ENCODE measurements around the gene NHERF2. TPM values are rescaled to one million over a fixed set of nuclear protein-coding genes. Genes with fewer than 3 reads are reported as not detected.
"Not testable (repeated sequence)": the region's sequence is repeated elsewhere in the genome, so short reads cannot be mapped to it uniquely, and the experiment has no call there.

Gene NHERF2
- total and polyA plus RNA-seq, 9 donors, result 6.3 to 118 (median 78.7) TPM

- H3K4me1 ChIP-seq (ENCODE audit: insufficient read depth), result peaks cover 21% of the 10 kb centered on the region
- H3K27ac ChIP-seq, result peak within 1 kb of the TSS; percentile 0 to 69
- TF ChIP-seq EP300 (IDR thresholded peaks at IDR 0.05) (no peak), POLR2A (IDR thresholded peaks at IDR 0.05) (peak; percentile 81), CTCF (IDR thresholded peaks at IDR 0.05) (peak in 1 of 3 donors; percentile 23)
- no peaks in the 10 kb centered on the region for H3K27me3 ChIP-seq
- intact Hi-C loops (cut with DNase I), result no loop called here
- WGBS, 3 donors, result 1 to 2% (median 2%) methylated on average over 27 to 52 of the region's 52 CpGs
- H3K9me3 ChIP-seq, result no peaks in the 10 kb centered on the region
- H3K4me3 ChIP-seq, result peak within 1 kb of the TSS; percentile 68
- H3K36me3 ChIP-seq, result no peaks in the 10 kb centered on the region
- DNase-seq, result peak; percentile 79 to 90 (median 85)
Measured at GRCh38 chr16:2009791-2010510, 16.8 kb upstream of the NHERF2 start, which contains the start of gene ZNF598. Gene ZNF598, minus strand, starts transcription at chr16:2009821.

DNA sequence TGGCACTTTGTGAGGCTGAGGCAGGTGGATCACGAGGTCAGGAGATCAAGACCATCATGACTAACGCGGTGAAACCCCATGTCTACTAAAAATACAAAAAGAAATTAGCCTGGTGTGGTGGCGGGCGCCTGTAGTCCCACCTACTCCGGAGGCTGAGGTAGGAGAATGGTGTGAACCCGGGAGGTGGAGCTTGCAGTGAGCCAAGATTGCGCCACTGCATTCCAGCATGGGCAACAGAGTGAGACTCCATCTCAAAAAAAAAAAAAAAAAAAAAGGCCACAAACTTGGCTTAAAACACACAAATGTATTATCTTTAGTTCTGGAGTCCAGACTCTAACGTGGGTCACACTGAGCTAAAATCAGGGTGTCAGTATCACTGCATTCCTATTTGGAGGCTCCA, 15.0 kb upstream of the NHERF2 start:
- 84 to 87% (median 85%) methylated on average over 9 of the region's 9 CpGs for WGBS, 3 donors

DNA sequence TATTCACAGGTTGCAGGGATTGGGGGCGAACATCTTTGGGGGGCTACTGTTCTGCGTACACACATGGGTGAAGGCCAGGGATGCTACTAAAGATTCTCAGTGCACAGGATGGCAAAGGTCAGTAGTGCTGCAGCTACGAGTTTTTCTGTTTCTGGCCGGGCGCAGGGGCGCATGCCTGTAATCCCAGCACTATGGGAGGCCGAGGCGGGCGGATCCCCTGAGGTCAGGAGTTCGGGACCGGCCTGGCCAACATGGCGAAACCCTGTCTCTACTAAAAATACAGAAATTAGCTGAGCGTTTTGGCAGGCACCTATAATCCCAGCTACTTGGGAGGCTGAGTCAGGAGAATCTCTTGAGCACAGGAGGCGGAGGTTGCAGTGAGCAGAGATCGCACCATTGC, 13.2 kb upstream of the NHERF2 start:
- intact Hi-C loops (cut with DNase I), result no loop called here
- TF ChIP-seq POLR2A (IDR thresholded peaks at IDR 0.05), result no peak
- TF ChIP-seq CTCF (IDR thresholded peaks at IDR 0.05), result no peak
- TF ChIP-seq EP300 (IDR thresholded peaks at IDR 0.05), result no peak
- 82 to 91% (median 91%) methylated on average over 15 of the region's 15 CpGs for WGBS, 3 donors

More for the DNA sequence above, 15.0 kb upstream of the NHERF2 start:
- H3K27me3 ChIP-seq; H3K4me3 ChIP-seq; DNase-seq; intact Hi-C loops (cut with DNase I); H3K9me3 ChIP-seq; H3K36me3 ChIP-seq; H3K27ac ChIP-seq: not testable (repeated sequence)
- peaks cover 21% of the 10 kb centered on the region for H3K4me1 ChIP-seq (ENCODE audit: insufficient read depth)

GRCh38 chr16:2015117-2015946, 11.4 kb upstream of the NHERF2 start:
- intact Hi-C loops (cut with DNase I), result loop anchor here in 1 of 4 donors (5.0 kb wide), 1 partner anchor 127 kb away; no protein-coding TSS in a partner anchor
- peaks cover 6% of the 10 kb centered on the region for H3K4me1 ChIP-seq (ENCODE audit: insufficient read depth)
- no peak for DNase-seq
- H3K27me3 ChIP-seq, result no peaks in the 10 kb centered on the region
- no peak overlapping the region for H3K4me3 ChIP-seq
- H3K9me3 ChIP-seq, result no peaks in the 10 kb centered on the region
- TF ChIP-seq EP300 (IDR thresholded peaks at IDR 0.05), result no peak
- no peak for TF ChIP-seq POLR2A (IDR thresholded peaks at IDR 0.05)
- TF ChIP-seq CTCF (IDR thresholded peaks at IDR 0.05), result no peak
- WGBS, 3 donors, result 89 to 91% (median 90%) methylated on average over 24 of the region's 24 CpGs
- H3K36me3 ChIP-seq, result no peaks in the 10 kb centered on the region
- no peak overlapping the region for H3K27ac ChIP-seq

More for the DNA sequence above, 13.2 kb upstream of the NHERF2 start:
- H3K4me3 ChIP-seq, result no peak overlapping the region
- H3K4me1 ChIP-seq (ENCODE audit: insufficient read depth), result peaks cover 11% of the 10 kb centered on the region
- no peak overlapping the region for H3K27ac ChIP-seq
- H3K9me3 ChIP-seq, result no peaks in the 10 kb centered on the region
- peak in 1 of 5 donors; percentile 19 for DNase-seq
- H3K27me3 ChIP-seq, result no peaks in the 10 kb centered on the region
- H3K36me3 ChIP-seq, result no peaks in the 10 kb centered on the region
